ENCODE measurements around the gene ATL2.
A peak's percentile ranks its signal among the peaks of the same experiment; 100 is the strongest.

Gene ATL2

DNA sequence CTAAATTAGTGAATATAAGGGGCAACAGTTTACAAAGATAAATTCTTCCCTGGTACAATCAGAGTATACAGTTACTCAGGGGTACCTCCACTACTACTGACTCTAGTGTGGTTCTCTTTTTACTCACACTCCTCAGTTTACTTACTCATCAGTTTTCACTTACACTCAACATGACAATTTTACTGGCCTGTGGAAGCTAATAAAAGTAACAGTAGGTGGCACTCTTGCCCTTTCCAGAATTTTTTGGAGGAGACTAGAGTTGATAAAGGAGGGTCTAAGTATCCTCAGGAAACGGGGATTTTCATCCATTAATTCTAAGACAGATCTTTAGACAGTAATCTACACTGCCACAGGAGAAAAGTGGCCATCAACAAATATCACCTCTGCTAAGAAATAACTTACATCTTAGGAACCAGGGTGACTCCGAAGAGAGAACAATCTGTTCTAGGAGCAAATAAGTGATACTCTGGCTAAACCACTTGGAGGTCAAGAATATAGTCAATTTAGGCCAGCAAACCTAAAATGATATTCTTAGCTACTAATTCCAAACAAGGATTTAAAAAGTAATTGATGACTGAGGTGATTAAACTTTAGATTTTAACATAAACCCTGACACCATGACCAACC, 61.3 kb downstream of the ATL2 start:
- Mint-ChIP-seq H3K4me1 (no peaks in the 10 kb centered on the region), H3K9me3 (no peaks in the 10 kb centered on the region), H3K27me3 (ENCODE audit: low read depth) (no peaks in the 10 kb centered on the region), H3K4me3 (no peak overlapping the region), H3K27ac (no peak overlapping the region), H3K36me3 (ENCODE audit: low read depth) (peaks cover 61% of the 10 kb centered on the region)
- TF ChIP-seq, protein P1, sequence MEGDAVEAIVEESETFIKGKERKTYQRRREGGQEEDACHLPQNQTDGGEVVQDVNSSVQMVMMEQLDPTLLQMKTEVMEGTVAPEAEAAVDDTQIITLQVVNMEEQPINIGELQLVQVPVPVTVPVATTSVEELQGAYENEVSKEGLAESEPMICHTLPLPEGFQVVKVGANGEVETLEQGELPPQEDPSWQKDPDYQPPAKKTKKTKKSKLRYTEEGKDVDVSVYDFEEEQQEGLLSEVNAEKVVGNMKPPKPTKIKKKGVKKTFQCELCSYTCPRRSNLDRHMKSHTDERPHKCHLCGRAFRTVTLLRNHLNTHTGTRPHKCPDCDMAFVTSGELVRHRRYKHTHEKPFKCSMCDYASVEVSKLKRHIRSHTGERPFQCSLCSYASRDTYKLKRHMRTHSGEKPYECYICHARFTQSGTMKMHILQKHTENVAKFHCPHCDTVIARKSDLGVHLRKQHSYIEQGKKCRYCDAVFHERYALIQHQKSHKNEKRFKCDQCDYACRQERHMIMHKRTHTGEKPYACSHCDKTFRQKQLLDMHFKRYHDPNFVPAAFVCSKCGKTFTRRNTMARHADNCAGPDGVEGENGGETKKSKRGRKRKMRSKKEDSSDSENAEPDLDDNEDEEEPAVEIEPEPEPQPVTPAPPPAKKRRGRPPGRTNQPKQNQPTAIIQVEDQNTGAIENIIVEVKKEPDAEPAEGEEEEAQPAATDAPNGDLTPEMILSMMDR (IDR thresholded peaks at IDR 0.05; ENCODE audit: unreplicated experiment in 3 of 3): peak; percentile 73 to 78 (median 78)

DNA sequence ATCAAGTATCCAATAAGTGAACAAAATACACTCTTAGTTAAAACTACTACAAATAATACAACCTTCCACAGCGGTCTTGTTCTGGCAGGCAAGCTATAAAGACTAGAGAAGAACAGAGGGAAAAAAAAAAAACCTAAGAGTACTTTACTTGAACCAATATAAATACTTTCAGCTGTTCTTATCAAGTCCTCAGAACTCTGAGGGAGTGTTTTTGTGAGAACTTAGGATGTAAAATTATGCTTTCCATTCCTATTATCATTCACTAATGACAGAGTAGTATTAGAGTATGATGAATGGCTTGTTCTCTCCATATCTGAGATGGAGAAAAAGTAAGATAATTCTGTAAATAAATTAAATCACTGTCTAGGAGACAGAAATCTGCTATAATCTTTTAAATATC, 68.3 kb downstream of the ATL2 start:
- Mint-ChIP-seq H3K4me3 (no peak overlapping the region), H3K36me3 (ENCODE audit: low read depth) (peaks cover 91% of the 10 kb centered on the region), H3K9me3 (no peaks in the 10 kb centered on the region), H3K27me3 (ENCODE audit: low read depth) (no peaks in the 10 kb centered on the region), H3K27ac (no peak overlapping the region), H3K4me1 (no peaks in the 10 kb centered on the region)
- TF ChIP-seq, protein P1 (IDR thresholded peaks at IDR 0.05; ENCODE audit: unreplicated experiment in 3 of 3): no peak

- H3K4me3 Mint-ChIP-seq: no peak overlapping the region
- TF ChIP-seq, protein P1 (IDR thresholded peaks at IDR 0.05; ENCODE audit: unreplicated experiment in 3 of 3): no peak
- no peaks in the 10 kb centered on the region for H3K4me1 Mint-ChIP-seq
- no peaks in the 10 kb centered on the region for H3K27me3 Mint-ChIP-seq (ENCODE audit: low read depth)
- H3K27ac Mint-ChIP-seq: no peak overlapping the region
- H3K9me3 Mint-ChIP-seq: no peaks in the 10 kb centered on the region
- H3K36me3 Mint-ChIP-seq (ENCODE audit: low read depth): peaks cover 80% of the 10 kb centered on the region
These were observed 74.9 kb downstream of the ATL2 start for GRCh38 chr2:38301969-38302702.

DNA sequence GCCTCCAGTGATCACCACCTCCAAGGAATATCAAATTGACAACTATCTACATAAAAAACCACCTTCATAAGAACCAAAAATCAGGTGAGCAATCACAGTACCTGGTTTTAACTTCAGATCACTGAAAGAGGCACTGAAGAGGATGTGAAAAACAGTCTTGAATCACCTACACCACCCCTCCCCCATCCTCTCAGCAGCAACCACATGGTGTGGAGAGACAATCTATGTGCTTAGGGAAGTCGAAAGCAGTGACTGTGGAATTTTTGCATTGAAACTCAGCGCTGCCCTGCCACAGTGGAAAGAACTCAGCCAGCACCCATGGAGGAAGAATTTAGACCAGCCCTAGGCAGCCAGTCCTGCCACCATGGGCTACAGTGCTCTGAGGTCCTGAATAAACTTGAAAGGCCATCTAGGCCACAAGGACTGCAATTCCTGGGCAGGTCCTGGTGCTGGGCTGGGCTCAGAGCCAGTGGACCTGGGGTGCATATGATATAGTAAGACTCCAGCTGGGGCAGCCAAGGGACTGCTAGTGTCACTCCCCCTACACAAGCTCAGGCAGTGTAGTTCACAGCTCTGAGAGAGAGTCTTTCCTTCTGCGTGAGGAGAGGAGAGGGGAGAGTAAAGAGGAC, 75.6 kb downstream of the ATL2 start:
- Mint-ChIP-seq H3K27ac (no peak overlapping the region), H3K36me3 (ENCODE audit: low read depth) (peaks cover 80% of the 10 kb centered on the region), H3K4me3 (no peak overlapping the region), H3K27me3 (ENCODE audit: low read depth) (no peaks in the 10 kb centered on the region), H3K9me3 (no peaks in the 10 kb centered on the region), H3K4me1 (no peaks in the 10 kb centered on the region)
- TF ChIP-seq, protein P1 (IDR thresholded peaks at IDR 0.05; ENCODE audit: unreplicated experiment in 3 of 3): no peak

DNA sequence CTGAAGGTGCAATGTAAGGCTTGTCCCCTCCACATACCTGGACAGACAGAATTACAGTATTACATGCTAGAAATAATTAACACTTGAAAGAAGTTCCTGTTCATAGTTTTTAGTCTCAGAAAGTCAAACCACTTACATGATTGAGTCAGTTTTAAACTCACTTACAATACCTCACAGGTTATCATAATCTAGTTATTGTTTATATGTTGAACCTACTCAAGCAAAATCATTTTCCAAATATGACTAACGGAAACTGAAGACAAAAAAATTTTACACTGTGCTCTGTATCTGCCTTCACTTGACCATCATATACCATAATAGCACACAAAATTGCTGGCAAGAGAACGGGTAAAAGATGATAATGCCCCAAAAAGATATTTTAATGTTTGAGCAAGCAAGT, 78.5 kb downstream of the ATL2 start:
- Mint-ChIP-seq H3K27me3 (ENCODE audit: low read depth) (no peaks in the 10 kb centered on the region), H3K4me3 (no peak overlapping the region), H3K27ac (no peak overlapping the region), H3K4me1 (no peaks in the 10 kb centered on the region), H3K36me3 (ENCODE audit: low read depth) (peaks cover 66% of the 10 kb centered on the region), H3K9me3 (no peaks in the 10 kb centered on the region)
- TF ChIP-seq, protein P1 (IDR thresholded peaks at IDR 0.05; ENCODE audit: unreplicated experiment in 3 of 3): no peak
